Panc1 (cell line): Measurements from ENCODE around the gene RNF175. TPM values are rescaled to one million over a fixed set of nuclear protein-coding genes. Genes with fewer than 3 reads are reported as not detected.
A peak's percentile ranks its signal among the peaks of the same experiment; 100 is the strongest.

ENCODE experiments used
- ATAC-seq: fragments of 200-7000 bp; cut with Tn5 transposase; 2 replicates; pipeline ENCODE4 v1.9.1; 2020; ENCODE audit warnings: mild to moderate bottlenecking, moderate library complexity
- BruUV-seq: library from RNA; stranded (reverse); fragments of 400-500 nt; replicated peaks from 2 replicates; lab custom pipeline; 2021; lab: Mats Ljungman, UMichigan
- CTCF ChIA-PET: fragments of 300-600 bp; sonication (Branson Sonifier 250); formaldehyde crosslinking; loops from one replicate; lab custom pipeline; 2022; ENCODE audit warnings: antibody characterized with exemption; lab: Charles Lee
- POLR2A ChIA-PET: fragments of 300-600 bp; sonication (Branson Sonifier 250); formaldehyde crosslinking; loops from one replicate; lab custom pipeline; 2022; ENCODE audit warnings: antibody characterized with exemption; lab: Charles Lee
- DNase-seq: peaks from one replicate; pipeline ENCODE4 v3.0.0-alpha.2; 2010; ENCODE audit warnings: low read depth, low spot score
- H3K27ac ChIP-seq: 2 replicates; pipeline ENCODE4 v1.5.1; 2011; ENCODE audit warnings: mild to moderate bottlenecking, low read length, inconsistent platforms
- H3K27me3 ChIP-seq: fragments of 200-500 bp; sonication (Bioruptor generic); 2 replicates; pipeline ENCODE4 v1.6.0; 2014; ENCODE audit warnings: low read length, inconsistent platforms; ENCODE audit not compliant: control insufficient read depth, insufficient read depth
- H3K36me3 ChIP-seq: fragments of 200-500 bp; sonication (Bioruptor generic); 2 replicates; pipeline ENCODE4 v1.5.1; 2014; ENCODE audit warnings: inconsistent platforms, mild to moderate bottlenecking, low read length, moderate library complexity; ENCODE audit not compliant: control insufficient read depth, insufficient read depth
- H3K4me1 ChIP-seq: 2 replicates; pipeline ENCODE4 v1.5.1; 2011; ENCODE audit warnings: inconsistent platforms, mild to moderate bottlenecking, low read length, moderate library complexity; ENCODE audit not compliant: control insufficient read depth, insufficient read depth
- H3K4me3 ChIP-seq, 2 experiments: 2 replicates each; pipeline ENCODE4 v1.5.1; 2011 to 2012; ENCODE audit warnings: low read depth in 2 of 2, low read length in 2 of 2, mild to moderate bottlenecking in 2 of 2, inconsistent platforms in 1 of 2, moderate library complexity in 1 of 2
- H3K9me3 ChIP-seq: fragments of 200-500 bp; sonication (Bioruptor generic); 2 replicates; pipeline ENCODE4 v1.5.1; 2014; ENCODE audit warnings: low read depth, mild to moderate bottlenecking, inconsistent platforms, low read length, moderate library complexity; ENCODE audit not compliant: control insufficient read depth, insufficient read depth
- CTCF ChIP-seq: fragments of 450-650 bp; IDR thresholded peaks from 2 replicates; pipeline ENCODE4 v1.5.1; 2017; ENCODE audit warnings: mild to moderate bottlenecking
- POLR2AphosphoS5 ChIP-seq: IDR thresholded peaks from 2 replicates; pipeline ENCODE4 v1.6.1; 2012; ENCODE audit warnings: mild to moderate bottlenecking, low read depth, low read length, moderate library complexity
- REST ChIP-seq, 2 experiments: IDR thresholded peaks; 2 replicates each; pipeline ENCODE4 v1.6.1; 2011 to 2012; ENCODE audit warnings: low read depth in 2 of 2, control low read depth in 1 of 2, low read length in 1 of 2, mild to moderate bottlenecking in 1 of 2, moderate library complexity in 1 of 2; ENCODE audit not compliant: insufficient read depth in 1 of 2
- SIN3A ChIP-seq: IDR thresholded peaks from 2 replicates; pipeline ENCODE4 v1.6.1; 2012; ENCODE audit warnings: low read depth, mild to moderate bottlenecking, low read length, moderate library complexity, borderline replicate concordance; ENCODE audit not compliant: insufficient read depth
- TCF7L2 ChIP-seq: IDR thresholded peaks from 2 replicates; pipeline ENCODE4 v1.6.1; 2011; ENCODE audit warnings: mild to moderate bottlenecking, low read depth, low read length, inconsistent platforms
- in situ Hi-C: cut with HindIII; loops from 2 replicates; pipeline ENCODE4 v1.10.0; 2016; ENCODE audit warnings: low sequenced_read_pairs, low pct_unique_long_range_greater_than_20kb
- intact Hi-C: fragments of 100-400 bp; cut with micrococcal nuclease; formaldehyde crosslinking; loops from one replicate; pipeline ENCODE4 v1.10.0; 2022; ENCODE audit not compliant: unreplicated experiment
- total RNA-seq: library from RNA; stranded (reverse); gene quantifications from one replicate; pipeline ENCODE4 v1.2.1, GENCODE V29; 2021; ENCODE audit not compliant: unreplicated experiment

Gene RNF175
- total RNA-seq, 1 experiment from 2014 or later, result not detected

GRCh38 chr4:153750197-153750817 lies 9.5 kb downstream of the RNF175 start:
- intact Hi-C loops, result loop anchor here (5.0 to 10.0 kb wide), 2 partner anchors 98 to 606 kb away; no protein-coding TSS in a partner anchor
- Histone ChIP-seq H3K27ac (no peak overlapping the region), H3K4me3 (no peak overlapping the region), H3K9me3 (no peaks in the 10 kb centered on the region), H3K36me3 (no peaks in the 10 kb centered on the region), H3K27me3 (no peaks in the 10 kb centered on the region), H3K4me1 (no peaks in the 10 kb centered on the region)
- TF ChIP-seq CTCF (peak; percentile 78), REST (IDR thresholded peaks at IDR 0.05; ENCODE audit: insufficient read depth in 1 of 2, low read depth in 2 of 2, low read length in 1 of 2) (no peak)
- ChIA-PET CTCF (interaction anchor here (0.5 to 0.6 kb wide), 2 partner anchors 246 to 251 kb away, joined by 4 to 7 read pairs; no protein-coding TSS in a partner anchor), POLR2A (no interaction called here)
- BruUV-seq, result no TSS peak
- in situ Hi-C loops, result no loop called here
- peak; percentile 47 for DNase-seq
- peak; percentile 90 for ATAC-seq

GRCh38 chr4:153748378-153748777 lies 11.4 kb downstream of the RNF175 start:
- BruUV-seq, result no TSS peak
- TF ChIP-seq SIN3A (no peak), POLR2AphosphoS5 (no peak), CTCF (no peak), REST (IDR thresholded peaks at IDR 0.05; ENCODE audit: insufficient read depth in 1 of 2, low read depth in 2 of 2, low read length in 1 of 2) (no peak), TCF7L2 (no peak)
- ATAC-seq (peak; percentile 70; the same call in 1 of the 2 replicates), DNase-seq (no peak)
- H3K36me3 ChIP-seq, result no peaks in the 10 kb centered on the region
- H3K27me3 ChIP-seq, result no peaks in the 10 kb centered on the region
- ChIA-PET POLR2A (interaction anchor here (0.6 kb wide), 1 partner anchor 31 kb away, joined by 3 read pairs; no protein-coding TSS in a partner anchor), CTCF (no interaction called here)
- intact Hi-C loops, result loop anchor here (10.0 kb wide), 1 partner anchor 404 kb away; the partner anchor contains the start of gene MND1
- no peaks in the 10 kb centered on the region for H3K4me1 ChIP-seq
- H3K9me3 ChIP-seq, result no peaks in the 10 kb centered on the region
- no peak overlapping the region for H3K4me3 ChIP-seq
- H3K27ac ChIP-seq, result no peak overlapping the region
- in situ Hi-C loops, result no loop called here
